Panc1 (cell line): ENCODE data around the gene ARSI.

Source experiments
- CTCF ChIP-seq: fragments of 450-650 bp; IDR thresholded peaks from 2 replicates; pipeline ENCODE4 v1.5.1; 2017; ENCODE audit warnings: mild to moderate bottlenecking
- SIN3A ChIP-seq: IDR thresholded peaks from 2 replicates; pipeline ENCODE4 v1.6.1; 2012; ENCODE audit warnings: low read depth, mild to moderate bottlenecking, low read length, moderate library complexity, borderline replicate concordance; ENCODE audit not compliant: insufficient read depth

- TF ChIP-seq CTCF (no peak), SIN3A (no peak)
These were observed 12.5 kb upstream of the ARSI start for GRCh38 chr5:150315245-150315644.
